ENCODE results near the gene ACAD11.

GRCh38 chr3:132690040-132690439, 30.4 kb upstream of the ACAD11 start:
- TF ChIP-seq CTCF (IDR thresholded peaks at IDR 0.05): no peak
- no peak for TF ChIP-seq POLR2A (IDR thresholded peaks at IDR 0.05)

All from lower leg skin (tissue), 3 donors.